HG02981 (cell line): ENCODE measurements around the gene BCAN.

Source experiments
- ATAC-seq: cut with Tn5 transposase; IDR thresholded peaks from one replicate; pipeline ENCODE4 v1.9.1; 2021; ENCODE audit warnings: mild to moderate bottlenecking, moderate library complexity; ENCODE audit not compliant: unreplicated experiment

Gene BCAN

DNA sequence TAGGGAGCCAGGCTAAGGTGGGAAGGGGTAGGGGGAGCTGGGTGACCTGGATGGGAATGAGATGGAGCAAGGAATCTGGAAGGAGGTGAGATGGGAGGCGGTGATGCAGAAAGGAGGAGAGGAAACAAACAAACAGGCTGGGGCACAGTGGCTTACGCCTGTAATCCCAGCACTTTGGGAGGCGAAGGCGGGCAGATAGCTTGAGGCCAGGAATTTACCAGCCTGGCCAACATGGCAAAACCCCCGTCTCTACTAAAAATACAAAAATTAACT lies 52.7 kb downstream of the BCAN start:
- ATAC-seq, result no peak

DNA sequence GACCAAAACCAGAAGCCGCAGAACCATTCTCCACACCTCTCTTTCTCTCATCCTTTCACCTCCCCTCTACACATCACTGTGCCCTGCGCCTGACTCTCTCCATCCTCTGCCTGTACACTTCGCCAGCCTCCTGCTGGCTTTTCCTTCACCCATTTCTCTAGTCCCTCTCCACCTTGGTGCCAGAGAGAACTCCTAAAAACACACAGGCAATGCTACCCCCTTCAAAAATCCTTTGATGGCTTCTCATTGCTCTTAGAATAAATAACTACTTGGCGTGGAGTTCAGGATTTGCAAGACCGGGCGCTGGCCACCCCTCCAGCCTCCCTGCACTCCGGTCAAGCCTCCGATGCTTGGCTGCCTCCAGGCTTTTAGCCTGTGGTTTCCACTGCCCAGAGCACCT lies 54.8 kb downstream of the BCAN start:
- no peak for ATAC-seq

DNA sequence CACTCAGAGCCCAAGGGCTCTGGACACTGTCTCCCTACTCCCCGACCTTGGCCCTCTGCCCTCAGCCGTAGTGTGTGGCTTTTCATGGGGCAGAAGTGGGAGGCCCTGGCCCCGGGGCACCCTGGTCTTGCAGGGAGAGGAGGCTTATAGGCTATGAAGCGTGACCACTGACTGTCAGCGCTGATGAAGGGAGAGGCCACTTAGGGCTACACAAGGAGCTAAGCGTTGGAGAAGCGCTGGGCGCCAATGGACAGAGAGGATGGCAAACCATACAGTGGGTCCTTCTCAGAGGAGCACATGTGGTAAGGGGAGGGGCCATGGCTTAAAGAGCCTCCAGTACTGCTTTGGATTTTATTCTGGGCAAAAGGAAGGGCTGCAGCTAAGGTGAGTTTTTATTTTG lies 55.6 kb downstream of the BCAN start:
- ATAC-seq, result no peak

DNA sequence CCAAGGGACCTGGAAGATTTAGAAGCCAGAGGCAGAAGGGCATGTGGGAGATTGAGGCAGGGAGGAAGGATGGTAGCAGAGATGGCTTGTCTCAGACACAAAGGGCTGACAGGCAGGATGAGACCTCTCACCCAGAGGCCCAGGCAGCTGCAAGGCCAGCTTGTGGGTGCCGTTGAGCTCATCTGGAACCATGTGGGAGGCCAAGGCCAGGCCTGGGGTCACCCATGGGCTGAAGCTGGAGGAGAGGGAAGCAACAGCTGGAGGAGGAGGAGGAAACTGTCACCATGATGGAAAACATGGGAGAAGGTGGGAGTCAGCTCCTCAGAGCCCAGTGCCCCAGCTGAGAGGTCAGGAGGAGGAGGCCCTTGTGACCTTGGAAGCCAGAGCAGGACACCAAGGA lies 57.1 kb downstream of the BCAN start:
- ATAC-seq, result no peak

DNA sequence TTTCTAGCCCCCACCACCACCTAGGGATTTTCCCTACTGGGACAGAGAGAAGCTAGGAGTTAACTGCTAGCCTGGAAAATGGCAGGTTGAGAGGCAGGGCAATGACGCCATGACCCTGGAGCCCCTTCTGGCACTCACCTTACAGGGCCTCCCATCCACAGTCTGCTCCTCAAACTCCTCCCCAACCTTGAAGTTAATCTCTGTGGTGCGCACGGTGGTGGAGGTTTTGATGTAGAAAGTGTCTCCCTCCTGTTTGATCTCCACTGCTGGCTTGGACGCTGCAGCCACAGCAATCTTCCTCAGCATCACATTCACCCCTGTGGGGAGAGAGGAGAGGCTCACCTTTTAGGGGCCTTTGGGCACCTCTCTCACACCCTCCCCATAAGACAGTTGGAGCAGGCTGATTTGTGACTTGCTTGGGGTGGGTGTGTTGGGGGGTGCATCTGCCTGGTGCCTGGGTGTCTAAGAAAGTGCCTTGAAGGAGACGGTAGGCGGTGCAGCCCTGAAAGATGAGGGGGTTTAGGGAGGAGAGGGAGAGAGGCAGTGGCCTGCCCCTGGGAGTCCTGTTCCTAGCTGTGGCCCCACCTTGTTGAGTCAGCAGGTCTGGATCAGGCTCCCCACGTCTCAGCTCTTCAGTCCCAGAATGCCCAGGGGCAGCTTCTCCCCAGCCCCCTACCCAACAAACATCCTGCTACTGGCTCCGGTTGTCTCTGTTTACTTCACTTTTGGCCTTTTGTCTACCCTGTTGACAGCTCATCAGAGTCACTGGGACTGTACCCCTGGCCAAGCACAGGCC lies 59.0 kb downstream of the BCAN start:
- no peak for ATAC-seq

DNA sequence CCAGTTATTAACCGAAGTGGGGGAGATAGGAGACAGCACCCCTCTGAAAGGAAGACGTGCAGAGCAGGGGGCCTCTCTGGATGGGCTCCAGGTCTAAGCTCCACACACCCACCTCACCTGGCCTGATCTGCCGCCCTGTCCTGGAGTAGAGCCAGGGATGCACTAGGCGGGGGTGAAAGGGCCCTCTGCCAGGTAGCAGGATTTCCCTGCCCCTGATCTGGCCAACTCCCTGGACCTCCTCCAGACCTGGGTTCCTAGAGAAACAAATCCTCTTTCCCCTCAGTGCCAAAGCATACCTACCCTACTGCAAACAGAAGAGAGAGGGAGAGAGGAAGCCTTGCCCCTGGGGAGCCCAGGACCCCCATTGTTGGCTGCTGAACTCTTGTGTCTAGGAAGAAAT lies 61.4 kb downstream of the BCAN start:
- no peak for ATAC-seq

DNA sequence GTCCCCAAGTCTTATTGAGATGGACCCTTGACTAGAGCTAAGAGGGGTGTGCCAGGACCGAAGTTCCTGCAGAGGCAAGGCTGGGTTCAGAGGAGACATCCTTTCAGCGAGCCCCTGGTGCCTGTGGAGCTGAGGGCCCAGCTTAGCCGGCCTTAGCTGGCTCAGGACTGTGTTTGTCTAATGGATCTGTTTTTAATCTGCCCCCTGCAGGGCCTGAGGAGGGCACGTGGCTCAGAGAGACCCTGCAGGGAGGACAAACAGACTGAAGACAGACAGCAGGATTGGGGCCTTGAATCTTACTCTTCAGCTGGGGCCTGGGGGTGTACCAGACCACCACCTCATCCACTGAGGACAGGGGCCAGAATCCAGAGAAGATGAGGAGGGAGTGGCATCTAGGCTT lies 61.8 kb downstream of the BCAN start:
- ATAC-seq, result no peak

DNA sequence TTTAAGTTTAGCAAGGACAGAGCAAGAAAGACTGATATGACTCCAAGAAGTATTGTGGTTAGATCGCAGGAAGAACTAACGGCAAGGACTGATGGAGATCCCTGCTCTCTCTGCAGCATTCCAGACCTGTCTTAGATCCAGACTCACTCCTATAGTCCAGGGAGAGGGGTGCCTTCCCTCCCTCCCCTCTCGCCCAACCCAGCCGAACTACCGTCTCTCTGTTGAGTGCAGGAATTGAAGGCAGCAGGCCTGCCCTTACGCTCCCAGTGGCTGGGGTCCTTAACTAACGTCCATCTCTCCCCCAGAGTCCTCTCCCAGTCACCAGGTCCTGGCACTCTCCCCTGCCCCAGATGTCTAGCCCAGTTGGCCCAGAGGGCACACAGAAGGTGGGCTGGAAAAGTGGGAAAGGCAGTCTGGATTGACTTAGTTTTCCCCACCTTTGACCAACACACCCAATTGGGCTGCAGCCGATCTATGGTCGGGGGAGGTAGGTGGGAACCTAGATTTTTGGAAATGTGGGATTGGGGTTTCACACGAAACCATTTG lies 62.3 kb downstream of the BCAN start:
- ATAC-seq, result no peak

DNA sequence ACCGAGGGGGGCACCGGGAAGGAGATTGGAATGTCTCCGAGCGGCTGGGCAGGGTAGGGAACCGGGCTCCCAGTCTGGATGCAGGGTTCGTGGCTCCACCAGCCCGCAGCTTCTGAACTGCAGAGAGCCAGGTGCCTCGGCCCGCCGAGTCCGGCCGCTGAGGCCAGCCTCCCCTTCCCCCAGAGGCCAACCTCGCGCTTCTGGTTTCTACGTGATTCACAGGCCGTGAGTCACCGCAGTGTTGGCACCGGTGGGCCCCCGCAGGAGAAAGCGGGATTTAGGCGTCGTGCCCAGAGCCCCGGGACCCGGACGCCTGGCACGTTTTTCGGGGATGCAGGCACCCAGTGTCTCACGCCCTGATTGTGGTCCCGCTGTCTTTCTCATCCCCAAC lies 63.0 kb downstream of the BCAN start:
- no peak for ATAC-seq

DNA sequence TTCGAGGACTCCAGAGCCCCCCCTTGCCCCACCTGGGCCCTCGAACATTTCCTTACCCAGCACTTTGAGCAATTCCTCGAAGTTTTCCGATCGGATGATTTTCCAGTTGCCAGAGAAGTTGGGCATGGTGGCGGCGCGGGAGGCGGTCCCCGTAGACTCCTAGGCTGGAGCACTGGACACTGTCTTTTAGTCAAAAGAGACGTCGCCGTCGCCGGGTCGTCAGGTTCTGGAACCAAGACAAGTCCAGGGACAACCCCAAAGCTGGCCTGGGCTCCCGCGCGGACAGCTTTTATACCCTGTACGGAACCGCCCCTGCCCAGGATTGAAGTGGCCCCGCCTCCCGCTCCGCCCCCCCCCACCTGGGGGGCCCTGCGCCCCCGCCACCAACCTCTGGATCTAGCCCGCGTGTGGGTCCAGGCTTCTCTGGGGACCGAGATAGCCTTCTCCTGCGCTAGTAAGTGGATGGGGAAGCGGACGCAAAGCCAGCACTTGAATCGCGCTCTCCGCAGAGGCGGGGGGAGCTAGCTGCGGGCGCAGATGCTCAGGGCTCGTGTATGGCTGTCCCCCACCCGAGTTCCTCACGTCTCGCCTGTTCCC lies 63.5 kb downstream of the BCAN start, which contains the start of gene CRABP2:
TSS of gene CRABP2 (minus strand) at position 263 of the 597 bp plus-strand sequence. CDS start at position 126, 137 bp downstream.
- ATAC-seq, result no peak

DNA sequence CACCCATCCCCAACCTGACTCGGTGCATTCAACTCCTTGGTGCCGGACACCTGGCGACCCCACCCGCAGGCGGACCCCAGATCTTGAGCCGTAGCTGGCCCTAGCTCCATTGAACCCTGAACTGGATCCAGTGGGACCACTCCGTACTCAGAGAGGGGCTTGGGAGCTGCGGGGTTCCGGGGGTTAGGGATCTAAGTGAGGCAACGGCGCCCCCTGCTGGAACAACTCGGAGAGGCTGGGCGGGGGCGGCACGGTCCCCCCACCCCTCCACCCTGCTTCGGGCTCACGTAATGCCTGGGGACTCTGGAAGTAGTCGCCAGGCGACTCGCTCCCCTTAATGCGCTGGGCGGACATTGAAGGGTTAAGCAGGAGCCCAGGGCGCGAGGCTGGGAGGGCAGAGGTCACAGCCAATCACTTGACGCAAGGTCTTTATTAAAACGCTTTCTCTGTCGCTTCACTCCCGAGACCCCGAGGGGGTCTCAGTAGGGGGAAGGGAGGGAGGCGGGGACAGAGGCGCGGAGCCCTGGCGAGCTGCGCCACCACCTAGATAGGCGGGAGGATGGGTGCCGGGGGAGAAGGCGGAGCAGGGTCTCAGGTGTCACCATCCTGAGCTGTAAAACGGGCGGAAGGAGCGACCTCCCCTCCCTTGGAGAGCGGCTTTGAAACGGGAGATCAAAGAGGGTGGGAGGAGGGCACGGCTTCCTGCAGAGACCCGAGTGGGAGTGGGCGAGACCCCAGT lies 64.2 kb downstream of the BCAN start:
- no peak for ATAC-seq

DNA sequence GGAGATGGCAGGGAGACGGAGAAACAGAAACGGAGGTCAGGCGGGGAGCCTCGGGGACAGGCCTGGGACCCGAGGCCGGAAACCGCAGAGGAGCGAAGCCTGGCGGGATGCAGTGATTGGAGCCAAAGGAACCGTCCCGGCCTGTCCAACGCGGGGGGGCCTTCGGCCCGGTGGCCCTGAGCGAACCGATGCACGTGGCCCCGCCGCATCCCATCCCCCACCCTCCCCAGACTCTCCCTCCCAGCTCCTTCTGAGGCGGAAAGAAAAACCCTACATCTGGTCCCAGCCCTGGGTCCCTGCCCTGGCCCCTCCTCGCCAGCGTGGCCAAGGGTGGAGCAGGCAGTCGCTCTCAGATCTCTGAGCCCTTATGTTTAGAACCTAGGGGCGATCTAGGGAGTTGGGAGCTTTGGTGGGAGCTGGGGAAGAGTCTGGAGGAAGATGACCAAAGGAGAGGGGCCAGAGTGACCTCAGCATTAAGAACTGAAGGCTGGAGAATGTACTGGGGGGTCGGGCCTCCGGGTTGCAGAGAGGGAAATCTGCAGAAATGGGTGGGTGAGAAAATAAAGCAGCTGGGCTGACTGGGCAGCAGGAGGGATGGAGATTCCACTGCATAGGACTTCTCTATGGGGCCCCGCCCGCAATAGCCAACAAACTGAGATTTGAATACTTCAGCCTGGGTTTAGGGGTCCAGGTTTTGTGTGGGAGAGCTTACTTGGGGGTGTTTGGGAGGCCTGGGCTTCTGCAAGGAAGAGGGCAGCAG lies 64.9 kb downstream of the BCAN start:
- ATAC-seq, result no peak

DNA sequence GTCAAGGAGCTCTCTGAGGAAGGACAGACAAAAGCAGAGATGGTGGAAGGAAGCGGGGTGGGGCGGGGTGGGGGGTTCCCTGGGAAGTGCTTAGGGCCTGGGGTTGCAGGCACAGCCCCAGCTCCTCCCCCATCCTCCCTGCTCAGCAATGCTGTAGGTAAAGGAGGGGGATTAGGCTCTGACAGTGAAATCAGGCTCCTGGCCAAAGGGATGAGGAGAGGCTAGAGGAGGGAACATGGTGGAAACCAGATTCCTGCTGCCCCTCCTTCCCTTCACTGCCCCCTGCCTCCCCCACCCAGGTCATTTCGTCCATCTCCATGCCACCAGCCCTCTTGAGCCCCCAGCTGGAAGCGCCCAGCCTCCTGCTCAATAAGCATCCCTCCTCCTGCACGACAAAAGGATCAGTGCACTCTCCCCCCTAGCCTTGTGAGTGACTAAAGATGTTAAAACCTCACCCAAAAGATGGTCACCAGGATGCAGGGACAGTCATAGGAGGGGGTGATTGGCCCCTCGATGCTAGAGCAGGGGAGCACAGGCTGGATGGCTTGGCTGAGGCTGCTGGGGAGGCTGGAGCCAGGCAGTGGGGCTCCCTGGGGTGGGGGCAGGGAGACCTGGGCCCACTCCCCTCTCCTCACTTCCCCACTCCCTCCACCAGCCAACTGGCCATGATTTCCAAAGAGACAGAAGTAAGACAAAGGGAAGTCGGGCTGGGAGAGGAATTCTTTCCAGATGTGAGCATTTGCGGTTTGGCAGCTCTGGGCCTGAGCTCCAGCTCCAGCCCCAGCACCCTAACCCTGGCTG lies 65.7 kb downstream of the BCAN start:
- ATAC-seq, result no peak

DNA sequence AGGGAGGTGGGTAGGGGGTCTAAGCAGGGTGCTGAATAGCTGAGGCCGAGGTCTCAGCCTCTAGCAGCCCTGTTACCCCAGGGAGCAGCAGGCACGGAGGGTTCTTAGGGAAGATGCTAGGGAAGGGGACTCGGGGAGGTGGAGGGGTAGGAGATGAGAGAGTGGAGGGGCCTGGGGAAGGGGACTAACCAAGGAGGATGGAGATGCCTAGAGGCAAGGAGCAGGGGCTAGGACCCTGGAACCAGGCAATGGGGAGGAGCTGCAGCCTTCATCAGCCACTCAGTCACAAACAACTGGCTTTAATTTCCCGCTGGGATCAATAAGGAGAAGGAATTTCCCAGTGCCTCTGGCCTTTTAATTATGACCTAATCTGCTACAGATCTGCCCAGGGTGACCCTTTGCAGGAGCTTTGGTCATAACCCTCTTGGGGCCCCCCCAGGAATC lies 66.3 kb downstream of the BCAN start:
- ATAC-seq, result no peak

DNA sequence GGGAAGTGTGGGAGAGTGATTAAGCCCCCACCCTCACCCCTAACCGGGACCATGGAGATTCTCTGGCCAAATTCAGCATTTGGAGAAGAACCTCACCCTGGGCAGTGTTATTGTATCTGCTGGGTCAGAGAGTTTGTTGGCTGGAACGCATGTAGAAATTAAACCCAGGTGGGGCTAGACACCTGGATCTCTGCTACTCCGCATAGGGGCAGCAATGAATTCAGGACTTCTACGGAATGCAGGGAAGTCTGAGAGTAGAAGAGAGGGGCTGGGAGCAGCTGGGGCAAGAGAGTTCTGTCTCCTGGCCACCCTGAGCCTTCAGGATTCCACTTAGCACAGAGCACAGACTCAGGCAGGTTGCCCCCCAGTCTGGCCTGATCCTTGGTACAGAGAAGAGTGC lies 67.1 kb downstream of the BCAN start:
- ATAC-seq, result no peak
